Fibroblast of pulmonary artery (primary cell): ENCODE data around the gene SH2B3.

ENCODE experiments used
- DNase-seq: peaks from one replicate; pipeline ENCODE4 v3.0.0-alpha.2; 2010; ENCODE audit warnings: low read depth
- H3K4me3 ChIP-seq: replicated peaks from 2 replicates; pipeline ENCODE4 v1.5.1; 2011; ENCODE audit warnings: low read depth, mild to moderate bottlenecking, control low read depth, low read length, moderate library complexity
- CTCF ChIP-seq: IDR thresholded peaks from 2 replicates; pipeline ENCODE4 v1.5.1; 2011; ENCODE audit warnings: mild to moderate bottlenecking, control low read depth, low read length, inconsistent platforms; ENCODE audit errors: missing control alignments

The SH2B3 gene

GRCh38 chr12:111417290-111417689 lies 11.6 kb downstream of the SH2B3 start:
- no peak overlapping the region for H3K4me3 ChIP-seq
- no peak for DNase-seq
- no peak for TF ChIP-seq CTCF

DNA sequence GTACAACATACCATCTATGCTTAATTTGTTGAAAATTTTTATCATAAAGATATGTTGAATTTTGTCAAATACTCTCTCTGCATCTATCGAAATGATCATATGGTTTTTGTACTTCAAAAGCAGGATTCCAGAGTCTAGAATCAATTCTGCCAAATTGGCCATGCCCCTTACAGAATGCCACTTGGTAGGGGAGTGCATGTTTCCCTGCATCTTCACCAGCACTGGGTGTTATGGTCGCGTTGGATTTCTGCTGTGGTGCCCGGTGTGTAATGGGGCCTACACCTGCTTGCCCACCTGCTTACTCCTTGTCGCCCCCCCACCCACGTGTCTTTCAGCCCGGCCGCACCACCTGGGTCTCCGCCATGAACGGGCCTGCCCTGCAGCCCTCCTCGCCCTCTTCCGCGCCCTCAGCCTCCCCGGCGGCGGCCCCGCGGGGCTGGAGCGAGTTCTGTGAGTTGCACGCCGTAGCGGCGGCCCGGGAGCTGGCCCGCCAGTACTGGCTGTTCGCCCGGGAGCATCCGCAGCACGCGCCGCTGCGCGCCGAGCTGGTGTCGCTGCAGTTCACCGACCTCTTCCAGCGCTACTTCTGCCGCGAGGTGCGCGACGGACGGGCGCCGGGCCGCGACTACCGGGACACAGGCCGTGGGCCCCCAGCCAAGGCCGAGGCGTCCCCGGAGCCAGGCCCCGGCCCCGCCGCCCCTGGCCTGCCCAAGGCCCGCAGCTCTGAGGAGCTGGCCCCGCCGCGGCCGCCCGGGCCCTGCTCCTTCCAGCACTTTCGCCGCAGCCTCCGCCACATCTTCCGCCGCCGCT lies 12.3 kb downstream of the SH2B3 start:
- DNase-seq = no peak
- no peak overlapping the region for H3K4me3 ChIP-seq
- no peak for TF ChIP-seq CTCF

- TF ChIP-seq CTCF = no peak
- no peak for DNase-seq
- no peak overlapping the region for H3K4me3 ChIP-seq
Measured at GRCh38 chr12:111418594-111418880, 12.8 kb downstream of the SH2B3 start.

GRCh38 chr12:111419784-111420183 lies 14.1 kb downstream of the SH2B3 start:
- no peak overlapping the region for H3K4me3 ChIP-seq
- TF ChIP-seq CTCF = no peak
- no peak for DNase-seq

GRCh38 chr12:111420494-111420893 lies 14.8 kb downstream of the SH2B3 start:
- TF ChIP-seq CTCF = no peak

DNA sequence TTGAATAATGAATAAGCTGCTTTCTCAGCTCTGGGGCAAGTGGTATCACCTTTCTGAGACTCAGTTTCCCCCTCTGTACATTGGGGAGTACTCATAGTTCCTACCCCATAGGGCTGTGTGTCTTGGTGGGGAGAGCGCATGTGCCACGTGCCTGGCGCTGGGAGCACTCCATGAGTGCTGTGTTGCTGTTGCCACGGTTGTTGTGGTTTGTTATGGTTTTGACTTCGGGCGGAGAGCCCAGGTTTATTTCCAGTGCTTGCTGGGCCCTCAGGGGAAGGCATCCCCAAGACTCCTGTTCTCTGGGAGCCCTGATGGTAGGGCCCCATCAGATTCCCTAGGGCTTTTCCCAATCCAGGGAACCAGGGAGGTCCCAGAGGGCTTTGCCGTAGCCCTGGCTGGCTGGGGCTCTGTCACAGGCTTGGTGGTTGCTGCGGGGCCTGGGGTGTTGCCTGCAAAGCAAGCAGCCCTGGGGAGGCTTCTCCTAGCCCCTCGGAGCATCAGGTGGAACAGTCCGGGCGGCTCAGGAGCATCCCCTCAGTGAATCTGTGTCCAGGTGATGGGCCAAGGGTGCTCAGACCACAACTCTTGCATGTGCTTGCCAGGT lies 18.6 kb downstream of the SH2B3 start:
- no peak for DNase-seq
- TF ChIP-seq CTCF = no peak
- no peak overlapping the region for H3K4me3 ChIP-seq

More at GRCh38 chr12:111420494-111420893, 14.8 kb downstream of the SH2B3 start:
- no peak overlapping the region for H3K4me3 ChIP-seq
- DNase-seq = no peak
